SK-N-SH (cell line): Measurements from ENCODE around the gene CDH23. TPM values are rescaled to one million over a fixed set of nuclear protein-coding genes. Genes with fewer than 3 reads are reported as not detected.

Source experiments
- CTCF ChIA-PET: fragments of 300-600, 350-600 bp; formaldehyde crosslinking; extraction: SDS; loops from one replicate; lab custom pipeline; 2021; lab: Yijun Ruan, JAX
- POLR2A ChIA-PET: fragments of 350-600 bp; sonication (Branson Sonifier 250); formaldehyde crosslinking; extraction: SDS; loops from one replicate; lab custom pipeline; 2020; ENCODE audit warnings: antibody characterized with exemption, inconsistent platforms; lab: Yijun Ruan, JAX
- DNase-seq: peaks from one replicate; pipeline ENCODE4 v3.0.0; 2012
- H2AFZ ChIP-seq: fragments of 200-600 bp; sonication (generic); 2 replicates; pipeline ENCODE4 v1.8.1; 2016; ENCODE audit warnings: antibody characterized with exemption, mild to moderate bottlenecking, low read depth
- H3F3A ChIP-seq: fragments of 200-600 bp; sonication (generic); replicated peaks from 2 replicates; pipeline ENCODE3; 2016; ENCODE audit warnings: antibody characterized with exemption, mild to moderate bottlenecking; ENCODE audit not compliant: insufficient read depth
- H3K27ac ChIP-seq, 2 experiments: fragments of 200-500 bp in 1 of 2; fragments of 200-600 bp in 1 of 2; sonication (Bioruptor generic) in 1 of 2; sonication (generic), shearing (Covaris generic) in 1 of 2; 2 replicates each; pipeline versions ENCODE4 v1.5.1 to v1.6.1; 2014 to 2016; ENCODE audit warnings: low read depth in 2 of 2, inconsistent platforms in 1 of 2, low read length in 1 of 2, mild to moderate bottlenecking in 1 of 2, mixed read lengths in 1 of 2
- H3K27me3 ChIP-seq: fragments of 200-600 bp; sonication (generic), shearing (Covaris generic); 2 replicates; pipeline ENCODE4 v1.6.1; 2016; ENCODE audit warnings: mixed run types; ENCODE audit not compliant: insufficient read depth
- H3K36me3 ChIP-seq, 2 experiments: fragments of 200-500 bp in 1 of 2; fragments of 200-600 bp in 1 of 2; sonication (Bioruptor generic) in 1 of 2; sonication (generic) in 1 of 2; replicated peaks in 1 of 2; 2 replicates each; pipeline versions ENCODE3 to v1.5.1; 2014 to 2016; ENCODE audit warnings: low read length in 1 of 2, mild to moderate bottlenecking in 1 of 2; ENCODE audit not compliant: insufficient read depth in 2 of 2, control insufficient read depth in 1 of 2
- H3K4me1 ChIP-seq, 2 experiments: fragments of 200-500 bp in 1 of 2; fragments of 200-600 bp in 1 of 2; sonication (Bioruptor generic) in 1 of 2; sonication (generic), shearing (Covaris generic) in 1 of 2; 2 replicates each; pipeline versions ENCODE4 v1.5.1 to v1.6.1; 2014 to 2016; ENCODE audit warnings: low read depth in 1 of 2, low read length in 1 of 2, mixed run types in 1 of 2; ENCODE audit not compliant: insufficient read depth in 2 of 2, control insufficient read depth in 1 of 2
- H3K4me2 ChIP-seq: fragments of 200-600 bp; sonication (generic), shearing (Covaris generic); 2 replicates; pipeline ENCODE4 v1.6.1; 2017; ENCODE audit warnings: mixed run types
- H3K4me3 ChIP-seq, 2 experiments: fragments of 200-500 bp in 1 of 2; fragments of 200-600 bp in 1 of 2; sonication (Bioruptor generic) in 1 of 2; sonication (generic), shearing (Covaris generic) in 1 of 2; 2 replicates each; pipeline versions ENCODE4 v1.5.1 to v1.8.1; 2014 to 2016; ENCODE audit warnings: low read depth in 2 of 2, inconsistent platforms in 1 of 2, low read length in 1 of 2, mild to moderate bottlenecking in 1 of 2, mixed read lengths in 1 of 2, moderate library complexity in 1 of 2
- H3K79me2 ChIP-seq: fragments of 200-600 bp; sonication (generic); 2 replicates; pipeline ENCODE4 v1.8.1; 2017; ENCODE audit warnings: mild to moderate bottlenecking; ENCODE audit not compliant: insufficient read depth
- H3K9ac ChIP-seq: fragments of 200-600 bp; sonication (generic); 2 replicates; pipeline ENCODE4 v1.6.1; 2017; ENCODE audit warnings: mixed run types
- H3K9me2 ChIP-seq: fragments of 200-600 bp; sonication (generic); 2 replicates; pipeline ENCODE4 v1.6.1; 2017; ENCODE audit warnings: mixed run types
- H3K9me3 ChIP-seq: fragments of 200-600 bp; sonication (generic); 2 replicates; pipeline ENCODE4 v1.6.1; 2017; ENCODE audit warnings: mixed run types, mild to moderate bottlenecking, moderate library complexity
- H4K20me1 ChIP-seq: fragments of 200-600 bp; sonication (generic); 2 replicates; pipeline ENCODE4 v1.6.1; 2017; ENCODE audit warnings: mild to moderate bottlenecking, mixed run types; ENCODE audit not compliant: insufficient read depth
- ELF1 ChIP-seq: IDR thresholded peaks from 2 replicates; pipeline ENCODE4 v1.4.0; 2012
- EP300 ChIP-seq, 2 experiments: IDR thresholded peaks; 2 replicates each; pipeline versions ENCODE4 v1.4.0 to v1.6.1; 2012; ENCODE audit warnings: borderline replicate concordance in 1 of 2, low read depth in 1 of 2, low read length in 1 of 2
- EZH2phosphoT487 ChIP-seq: fragments of 200-600 bp; sonication (generic); IDR thresholded peaks from 2 replicates; pipeline ENCODE4 v1.6.1; 2017; ENCODE audit warnings: low read depth, mixed run types, mild to moderate bottlenecking, antibody characterized with exemption, moderate library complexity, borderline replicate concordance
- FOXJ3 ChIP-seq: sonication (generic); formaldehyde crosslinking; IDR thresholded peaks from 2 replicates; pipeline ENCODE4 v1.5.1; 2020; ENCODE audit warnings: mild to moderate bottlenecking, missing genetic modification reagents
- JUND ChIP-seq: IDR thresholded peaks from 2 replicates; pipeline ENCODE4 v1.4.0; 2012
- NFIC ChIP-seq: IDR thresholded peaks from 2 replicates; pipeline ENCODE4 v1.4.0; 2012; ENCODE audit warnings: borderline replicate concordance
- NRF1 ChIP-seq: IDR thresholded peaks from 2 replicates; pipeline ENCODE4 v1.6.1; 2012; ENCODE audit warnings: low read depth, mild to moderate bottlenecking, low read length
- RAD21 ChIP-seq: IDR thresholded peaks from 2 replicates; pipeline ENCODE4 v1.6.1; 2012; ENCODE audit warnings: mild to moderate bottlenecking, low read length
- RCOR1 ChIP-seq: fragments of 150-350 bp; IDR thresholded peaks from 2 replicates; pipeline ENCODE4 v1.6.1; 2017; ENCODE audit warnings: antibody characterized with exemption, low read length
- RFX5 ChIP-seq: IDR thresholded peaks from 2 replicates; pipeline ENCODE4 v1.6.1; 2012; ENCODE audit warnings: mild to moderate bottlenecking, improper control_type of control experiment, low read length
- SIN3A ChIP-seq: IDR thresholded peaks from 2 replicates; pipeline ENCODE4 v1.6.1; 2012; ENCODE audit warnings: low read depth, mild to moderate bottlenecking, low read length, moderate library complexity, borderline replicate concordance
- SMC3 ChIP-seq: IDR thresholded peaks from 2 replicates; pipeline ENCODE4 v1.6.1; 2012; ENCODE audit warnings: low read depth, low read length, improper control_type of control experiment
- TAF1 ChIP-seq: IDR thresholded peaks from 2 replicates; pipeline ENCODE4 v1.6.1; 2012; ENCODE audit warnings: low read depth, mild to moderate bottlenecking, low read length, moderate library complexity, borderline replicate concordance
- WGBS: methylation state at CpG from one replicate; pipeline ENCODE4 v1.1.6; 2017; ENCODE audit warnings: low lambda C conversion rate; 5-methylcytosine and 5-hydroxymethylcytosine counted together
- polyA plus RNA-seq, 3 experiments: library from polyadenylated mRNA; depleted of rRNA; stranded (reverse); fragments of >200 nt; gene quantifications; 2 replicates each; pipeline ENCODE4 v1.2.3, GENCODE V29; 2012
- TF ChIP-seq, protein P1 (sequence below): fragments of 200-600 bp; sonication (generic); IDR thresholded peaks from 2 replicates; pipeline ENCODE4 v1.6.1; 2017; ENCODE audit warnings: antibody characterized with exemption, mild to moderate bottlenecking, moderate library complexity
- TF ChIP-seq, protein P2 (sequence below): IDR thresholded peaks from 2 replicates; pipeline ENCODE4 v1.4.0; 2012; ENCODE audit warnings: low read depth, borderline replicate concordance
- TF ChIP-seq, protein P3 (sequence below): fragments of 150-350 bp; IDR thresholded peaks from 2 replicates; pipeline ENCODE4 v1.6.1; 2016; ENCODE audit warnings: mild to moderate bottlenecking, low read depth, low read length

Gene CDH23
- polyA plus RNA-seq, 1 of the 3 experiments (the other 2 are of a cell fraction), result 0.03 TPM

DNA sequence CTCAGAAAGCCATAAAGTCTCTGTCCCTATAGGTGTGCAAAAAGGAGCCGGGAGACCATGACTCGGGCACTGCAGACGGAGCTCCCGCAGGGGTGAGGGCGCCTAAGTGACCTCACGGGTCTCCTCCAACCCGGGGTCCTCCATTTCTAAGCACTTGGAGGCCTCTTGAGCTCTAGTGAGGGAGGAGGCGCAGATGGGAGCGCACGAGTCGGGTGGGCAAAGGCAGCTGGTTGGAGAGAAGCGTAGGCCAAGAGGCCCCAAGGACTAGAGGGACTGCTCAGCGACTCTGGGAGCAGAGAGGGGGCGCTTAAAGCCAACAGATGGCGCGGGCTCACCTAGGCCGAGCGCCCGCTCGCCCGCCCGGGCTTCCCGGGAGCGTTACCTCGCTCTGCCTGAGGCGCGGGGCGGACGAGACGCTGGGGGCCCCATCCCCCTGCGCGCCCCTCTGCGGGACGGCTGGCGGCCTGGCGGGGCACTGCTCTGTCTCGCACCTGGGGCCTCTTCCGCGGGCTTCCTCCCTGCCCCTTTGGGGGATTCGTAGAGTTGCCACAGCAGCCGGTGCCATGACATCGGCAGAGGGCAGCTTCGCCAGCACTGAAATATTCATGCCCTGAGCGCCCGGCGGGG is 523 bp upstream of the CDH23 start:
- H3K9me3 ChIP-seq, result no peaks in the 10 kb centered on the region
- no peak overlapping the region for H2AFZ ChIP-seq
- ChIA-PET POLR2A (no interaction called here), CTCF (interaction anchor here (0.5 to 12.3 kb wide), 77 partner anchors 9 to 992 kb away, joined by 3 to 223 read pairs (median 4); partner anchors contain the start of genes EIF4EBP2 and SLC29A3)
- peaks cover 0 to 9% of the 10 kb centered on the region in 2 experiments; a peak in 1 of 4 replicates for H3K4me1 ChIP-seq
- H3K9ac ChIP-seq, result no peak overlapping the region
- H3K9me2 ChIP-seq, result no peaks in the 10 kb centered on the region
- DNase-seq, result peak; percentile 90
- WGBS, result 30% methylated on average over 15 of the region's 46 CpGs
- no peaks in the 10 kb centered on the region for H4K20me1 ChIP-seq
- H3K27ac ChIP-seq, result no peak overlapping the region
- peaks cover 48% of the 10 kb centered on the region for H3K27me3 ChIP-seq
- H3K4me3 ChIP-seq, result peak overlapping the region in 1 of 2 experiments; percentile 41; a peak in 2 of 4 replicates
- TF ChIP-seq, protein P1, sequence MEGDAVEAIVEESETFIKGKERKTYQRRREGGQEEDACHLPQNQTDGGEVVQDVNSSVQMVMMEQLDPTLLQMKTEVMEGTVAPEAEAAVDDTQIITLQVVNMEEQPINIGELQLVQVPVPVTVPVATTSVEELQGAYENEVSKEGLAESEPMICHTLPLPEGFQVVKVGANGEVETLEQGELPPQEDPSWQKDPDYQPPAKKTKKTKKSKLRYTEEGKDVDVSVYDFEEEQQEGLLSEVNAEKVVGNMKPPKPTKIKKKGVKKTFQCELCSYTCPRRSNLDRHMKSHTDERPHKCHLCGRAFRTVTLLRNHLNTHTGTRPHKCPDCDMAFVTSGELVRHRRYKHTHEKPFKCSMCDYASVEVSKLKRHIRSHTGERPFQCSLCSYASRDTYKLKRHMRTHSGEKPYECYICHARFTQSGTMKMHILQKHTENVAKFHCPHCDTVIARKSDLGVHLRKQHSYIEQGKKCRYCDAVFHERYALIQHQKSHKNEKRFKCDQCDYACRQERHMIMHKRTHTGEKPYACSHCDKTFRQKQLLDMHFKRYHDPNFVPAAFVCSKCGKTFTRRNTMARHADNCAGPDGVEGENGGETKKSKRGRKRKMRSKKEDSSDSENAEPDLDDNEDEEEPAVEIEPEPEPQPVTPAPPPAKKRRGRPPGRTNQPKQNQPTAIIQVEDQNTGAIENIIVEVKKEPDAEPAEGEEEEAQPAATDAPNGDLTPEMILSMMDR, result no peak
- TF ChIP-seq SMC3, result peak; percentile 66
- TF ChIP-seq NRF1, result peak; percentile 6; the same call in 1 of the 2 replicates
- no peak for TF ChIP-seq RCOR1
- no peak for TF ChIP-seq EZH2phosphoT487
- TF ChIP-seq RAD21, result peak; percentile 83
- no peak overlapping the region for H3K4me2 ChIP-seq
- H3K36me3 ChIP-seq, result no peaks in the 10 kb centered on the region
- H3K79me2 ChIP-seq, result no peaks in the 10 kb centered on the region
- no peaks in the 10 kb centered on the region for H3F3A ChIP-seq

DNA sequence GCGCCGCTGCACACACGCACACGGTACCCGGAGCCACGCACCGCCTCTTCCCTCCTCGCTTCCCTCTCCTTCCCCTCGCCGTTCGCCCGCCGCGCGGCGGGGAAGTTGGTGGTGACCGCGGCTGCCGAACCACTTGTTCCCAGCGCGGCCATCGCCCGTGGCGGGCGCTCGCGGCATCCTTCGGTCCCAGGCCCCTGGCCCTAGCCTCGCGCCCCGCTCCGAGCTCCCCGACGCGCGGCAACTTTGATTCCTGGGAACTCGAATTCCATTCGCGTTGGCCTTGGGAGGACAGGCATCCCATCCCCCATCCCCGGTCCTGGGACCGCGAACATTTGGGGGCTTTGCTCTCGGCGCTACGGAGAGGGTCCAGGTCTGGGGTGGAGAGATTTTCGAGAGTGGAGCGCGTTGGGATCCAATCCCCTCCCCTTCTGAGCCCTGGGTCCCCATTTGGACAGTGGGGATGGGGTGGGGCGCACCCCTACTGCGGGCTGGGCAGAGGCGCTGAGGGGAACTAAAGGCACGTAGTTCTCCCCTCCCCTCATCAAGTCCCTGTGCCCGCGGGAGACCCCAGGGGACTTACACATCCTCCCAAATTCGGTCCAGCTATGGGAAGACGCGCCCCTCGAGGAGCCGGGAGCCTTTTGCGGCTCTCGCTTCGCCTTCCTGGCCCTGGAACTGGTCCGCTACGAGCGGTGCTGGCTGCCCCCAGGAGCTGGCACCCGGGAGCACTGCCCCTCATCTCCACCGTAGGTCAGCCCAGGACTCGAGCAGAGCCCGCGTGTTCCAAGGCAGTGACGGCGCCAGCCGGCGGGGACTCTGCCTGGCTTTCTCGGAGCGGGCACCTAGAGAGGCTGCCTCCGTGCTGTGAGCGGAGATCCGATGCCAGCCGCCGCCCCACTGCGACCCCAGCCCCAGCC is 834 bp downstream of the CDH23 start:
- POLR2A ChIA-PET, result interaction anchor here (0.8 kb wide), 1 partner anchor 78 kb away, joined by 3 read pairs; the partner anchor contains the start of gene SLC29A3
- Histone ChIP-seq H3F3A (no peaks in the 10 kb centered on the region), H3K4me3 (peak overlapping the region in 1 of 2 experiments; percentile 36; a peak in 2 of 4 replicates), H3K27ac (no peak overlapping the region), H3K4me2 (no peak overlapping the region), H4K20me1 (no peaks in the 10 kb centered on the region), H3K27me3 (peaks cover 48% of the 10 kb centered on the region), H3K4me1 (peaks cover 0 to 9% of the 10 kb centered on the region in 2 experiments; a peak in 1 of 4 replicates), H2AFZ (0 out of 2 replicates have a peak overlapping the region, but pooled peaks have one; percentile 35), H3K79me2 (no peaks in the 10 kb centered on the region), H3K9ac (no peak overlapping the region), H3K36me3 (no peaks in the 10 kb centered on the region), H3K9me2 (no peaks in the 10 kb centered on the region), H3K9me3 (no peaks in the 10 kb centered on the region)
- CTCF ChIA-PET, result interaction anchor here (0.8 to 12.3 kb wide), 30 partner anchors 9 to 501 kb away, joined by 3 to 223 read pairs (median 8); partner anchors contain the start of gene SLC29A3
- 44% methylated on average over 13 of the region's 82 CpGs for WGBS
- peak; percentile 76 for DNase-seq
- no peak for TF ChIP-seq SIN3A
- no peak for TF ChIP-seq EZH2phosphoT487
- TF ChIP-seq, protein P2, sequence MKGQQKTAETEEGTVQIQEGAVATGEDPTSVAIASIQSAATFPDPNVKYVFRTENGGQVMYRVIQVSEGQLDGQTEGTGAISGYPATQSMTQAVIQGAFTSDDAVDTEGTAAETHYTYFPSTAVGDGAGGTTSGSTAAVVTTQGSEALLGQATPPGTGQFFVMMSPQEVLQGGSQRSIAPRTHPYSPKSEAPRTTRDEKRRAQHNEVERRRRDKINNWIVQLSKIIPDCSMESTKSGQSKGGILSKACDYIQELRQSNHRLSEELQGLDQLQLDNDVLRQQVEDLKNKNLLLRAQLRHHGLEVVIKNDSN, result no peak
- no peak for TF ChIP-seq FOXJ3
- TF ChIP-seq TAF1, result no peak
- TF ChIP-seq, protein P3, sequence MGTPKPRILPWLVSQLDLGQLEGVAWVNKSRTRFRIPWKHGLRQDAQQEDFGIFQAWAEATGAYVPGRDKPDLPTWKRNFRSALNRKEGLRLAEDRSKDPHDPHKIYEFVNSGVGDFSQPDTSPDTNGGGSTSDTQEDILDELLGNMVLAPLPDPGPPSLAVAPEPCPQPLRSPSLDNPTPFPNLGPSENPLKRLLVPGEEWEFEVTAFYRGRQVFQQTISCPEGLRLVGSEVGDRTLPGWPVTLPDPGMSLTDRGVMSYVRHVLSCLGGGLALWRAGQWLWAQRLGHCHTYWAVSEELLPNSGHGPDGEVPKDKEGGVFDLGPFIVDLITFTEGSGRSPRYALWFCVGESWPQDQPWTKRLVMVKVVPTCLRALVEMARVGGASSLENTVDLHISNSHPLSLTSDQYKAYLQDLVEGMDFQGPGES, result no peak
- no peak for TF ChIP-seq ELF1
- TF ChIP-seq, protein P1, result no peak
- no peak for TF ChIP-seq RFX5
- TF ChIP-seq RAD21, result no peak
- no peak for TF ChIP-seq NFIC
- no peak for TF ChIP-seq NRF1
- TF ChIP-seq JUND, result no peak
- no peak for TF ChIP-seq EP300 (IDR thresholded peaks at IDR 0.05; ENCODE audit: borderline replicate concordance in 1 of 2, low read depth in 1 of 2, low read length in 1 of 2)
